Breast epithelium (tissue), 4 donors: ENCODE measurements around the gene HYDIN. TPM values are rescaled to one million over a fixed set of nuclear protein-coding genes. Genes with fewer than 3 reads are reported as not detected.
A peak's percentile ranks its signal among the peaks of the same experiment; 100 is the strongest.

Experiments used
- DNase-seq, 2 donors: peaks; one replicate each; pipeline ENCODE4 v3.0.0-alpha.2; 2019; ENCODE audit warnings: low spot score in 2 of 2
- H3K27ac ChIP-seq, 2 donors: fragments of 200-600 bp; sonication (generic) in 1 of 2; one replicate each; pipeline ENCODE4 v1.5.1; 2016 to 2019; ENCODE audit warnings: mild to moderate bottlenecking in 1 of 2
- H3K27me3 ChIP-seq, 2 donors: fragments of 200-600 bp; sonication (generic) in 1 of 2; one replicate each; pipeline versions ENCODE4 v1.5.1 to v1.6.0; 2017 to 2019; ENCODE audit warnings: control low read depth in 1 of 2, mild to moderate bottlenecking in 1 of 2
- H3K36me3 ChIP-seq: fragments of 200-600 bp; one replicate; pipeline ENCODE4 v1.5.1; 2019
- H3K4me1 ChIP-seq, 2 donors: fragments of 200-600 bp; sonication (generic); one replicate each; pipeline ENCODE4 v1.5.1; 2016 to 2019; ENCODE audit warnings: control low read depth in 1 of 2
- H3K4me3 ChIP-seq, 3 donors: fragments of 200-600 bp; sonication (generic); 1 replicate in 2 of 3; 2 replicates in 1 of 3; pipeline ENCODE4 v1.5.1; 2016 to 2019; ENCODE audit warnings: mild to moderate bottlenecking in 3 of 3, moderate library complexity in 2 of 3
- H3K9me3 ChIP-seq, 2 donors: fragments of 200-600 bp; sonication (generic) in 1 of 2; one replicate each; pipeline ENCODE4 v1.5.1; 2016 to 2019; ENCODE audit warnings: control low read depth in 1 of 2
- CTCF ChIP-seq, 3 donors: fragments of 450-650 bp; IDR thresholded peaks; one replicate each; pipeline ENCODE4 v1.5.1; 2016 to 2017; ENCODE audit warnings: antibody characterized with exemption in 3 of 3, mild to moderate bottlenecking in 3 of 3, moderate library complexity in 3 of 3
- POLR2A ChIP-seq: fragments of 450-650 bp; IDR thresholded peaks from one replicate; pipeline ENCODE4 v1.6.1; 2016; ENCODE audit warnings: antibody characterized with exemption, mild to moderate bottlenecking, moderate library complexity
- POLR2AphosphoS5 ChIP-seq, 3 donors: sonication (generic); formaldehyde crosslinking; IDR thresholded peaks; one replicate each; pipeline ENCODE4 v1.6.1; 2017; ENCODE audit warnings: antibody characterized with exemption in 3 of 3
- intact Hi-C: fragments of 100-400 bp; cut with DNase I; formaldehyde crosslinking; loops from one replicate; pipeline ENCODE4 v1.15.1; 2023; ENCODE audit warnings: low total_unique reads
- total RNA-seq, 3 donors: library from RNA; depleted of rRNA; stranded (reverse); fragments of >200 nt; gene quantifications; one replicate each; pipeline ENCODE4 v1.1.0, GENCODE V29; 2016

HYDIN gene
- total RNA-seq, 3 donors from 2014 or later, result 0.96 to 9.4 (median 4.9) TPM

GRCh38 chr16:70784692-70785555, 445.6 kb downstream of the HYDIN start:
- no peaks in the 10 kb centered on the region for H3K9me3 ChIP-seq
- no peak for DNase-seq

GRCh38 chr16:70782237-70782636, 448.3 kb downstream of the HYDIN start:
- H3K9me3 ChIP-seq, result no peaks in the 10 kb centered on the region
- no peak overlapping the region for H3K4me3 ChIP-seq
- H3K27me3 ChIP-seq, result no peaks in the 10 kb centered on the region
- H3K36me3 ChIP-seq, result peaks cover 5% of the 10 kb centered on the region
- DNase-seq, result no peak
- intact Hi-C loops, result no loop called here
- H3K27ac ChIP-seq, result no peak overlapping the region
- no peaks in the 10 kb centered on the region for H3K4me1 ChIP-seq
- TF ChIP-seq CTCF (IDR thresholded peaks at IDR 0.05) (no peak), POLR2A (no peak), POLR2AphosphoS5 (IDR thresholded peaks at IDR 0.05) (no peak)

More at GRCh38 chr16:70784692-70785555, 445.6 kb downstream of the HYDIN start:
- Histone ChIP-seq H3K36me3 (peaks cover 5% of the 10 kb centered on the region), H3K27ac (no peak overlapping the region), H3K4me3 (no peak overlapping the region), H3K27me3 (no peaks in the 10 kb centered on the region), H3K4me1 (no peaks in the 10 kb centered on the region)
- TF ChIP-seq CTCF (IDR thresholded peaks at IDR 0.05) (no peak), POLR2AphosphoS5 (IDR thresholded peaks at IDR 0.05) (no peak)
- intact Hi-C loops, result no loop called here

- no peak for DNase-seq
- no peak overlapping the region for H3K4me3 ChIP-seq
- H3K27me3 ChIP-seq, result no peaks in the 10 kb centered on the region
- no peak overlapping the region for H3K27ac ChIP-seq
- no peaks in the 10 kb centered on the region for H3K4me1 ChIP-seq
- H3K36me3 ChIP-seq, result peaks cover 5% of the 10 kb centered on the region
- TF ChIP-seq CTCF (IDR thresholded peaks at IDR 0.05) (no peak), POLR2A (no peak), POLR2AphosphoS5 (IDR thresholded peaks at IDR 0.05) (no peak)
- no peaks in the 10 kb centered on the region for H3K9me3 ChIP-seq
- intact Hi-C loops, result no loop called here
These were observed 448.7 kb downstream of the HYDIN start for GRCh38 chr16:70781800-70782199.

GRCh38 chr16:70780546-70780945, 450.0 kb downstream of the HYDIN start:
- no peaks in the 10 kb centered on the region for H3K9me3 ChIP-seq
- DNase-seq, result no peak
- TF ChIP-seq CTCF (IDR thresholded peaks at IDR 0.05), result no peak
- TF ChIP-seq POLR2AphosphoS5 (IDR thresholded peaks at IDR 0.05), result no peak
- no peak for TF ChIP-seq POLR2A
- H3K36me3 ChIP-seq, result peaks cover 5% of the 10 kb centered on the region
- H3K27me3 ChIP-seq, result no peaks in the 10 kb centered on the region
- no peak overlapping the region for H3K27ac ChIP-seq
- no peak overlapping the region for H3K4me3 ChIP-seq
- intact Hi-C loops, result no loop called here
- H3K4me1 ChIP-seq, result no peaks in the 10 kb centered on the region

GRCh38 chr16:70779361-70779760, 451.2 kb downstream of the HYDIN start:
- H3K27me3 ChIP-seq, result no peaks in the 10 kb centered on the region
- H3K9me3 ChIP-seq, result no peaks in the 10 kb centered on the region
- H3K27ac ChIP-seq, result peak overlapping the region in 1 of 2 donors; percentile 20
- no peak overlapping the region for H3K4me3 ChIP-seq
- H3K36me3 ChIP-seq, result peaks cover 5% of the 10 kb centered on the region
- no peaks in the 10 kb centered on the region for H3K4me1 ChIP-seq
- intact Hi-C loops, result no loop called here
- TF ChIP-seq CTCF (IDR thresholded peaks at IDR 0.05), result no peak
- TF ChIP-seq POLR2A, result no peak
- TF ChIP-seq POLR2AphosphoS5 (IDR thresholded peaks at IDR 0.05), result no peak
- DNase-seq, result no peak
